ENCODE measurements around the gene KCND1.

DNA sequence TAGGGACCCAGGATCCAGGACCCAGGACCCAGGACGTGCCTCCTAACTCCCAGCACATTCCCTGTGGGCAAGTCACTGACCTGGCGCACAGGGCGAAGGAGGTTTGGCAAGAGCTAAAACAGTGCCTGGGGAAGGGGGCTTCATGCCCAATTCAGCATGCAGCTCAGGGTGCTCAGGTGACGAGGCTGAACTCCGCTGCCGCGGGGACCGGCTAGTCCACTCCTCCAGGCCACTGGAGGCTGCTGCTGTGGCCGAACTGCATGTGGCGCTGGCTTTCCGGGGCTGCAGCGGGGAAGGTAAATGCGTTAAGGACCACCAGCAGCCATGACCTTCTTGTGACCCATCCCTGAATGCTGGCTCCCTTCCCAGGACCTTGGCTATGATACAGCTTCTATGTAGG lies 47.9 kb downstream of the KCND1 start:
- TF ChIP-seq, protein P1, sequence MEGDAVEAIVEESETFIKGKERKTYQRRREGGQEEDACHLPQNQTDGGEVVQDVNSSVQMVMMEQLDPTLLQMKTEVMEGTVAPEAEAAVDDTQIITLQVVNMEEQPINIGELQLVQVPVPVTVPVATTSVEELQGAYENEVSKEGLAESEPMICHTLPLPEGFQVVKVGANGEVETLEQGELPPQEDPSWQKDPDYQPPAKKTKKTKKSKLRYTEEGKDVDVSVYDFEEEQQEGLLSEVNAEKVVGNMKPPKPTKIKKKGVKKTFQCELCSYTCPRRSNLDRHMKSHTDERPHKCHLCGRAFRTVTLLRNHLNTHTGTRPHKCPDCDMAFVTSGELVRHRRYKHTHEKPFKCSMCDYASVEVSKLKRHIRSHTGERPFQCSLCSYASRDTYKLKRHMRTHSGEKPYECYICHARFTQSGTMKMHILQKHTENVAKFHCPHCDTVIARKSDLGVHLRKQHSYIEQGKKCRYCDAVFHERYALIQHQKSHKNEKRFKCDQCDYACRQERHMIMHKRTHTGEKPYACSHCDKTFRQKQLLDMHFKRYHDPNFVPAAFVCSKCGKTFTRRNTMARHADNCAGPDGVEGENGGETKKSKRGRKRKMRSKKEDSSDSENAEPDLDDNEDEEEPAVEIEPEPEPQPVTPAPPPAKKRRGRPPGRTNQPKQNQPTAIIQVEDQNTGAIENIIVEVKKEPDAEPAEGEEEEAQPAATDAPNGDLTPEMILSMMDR (IDR thresholded peaks at IDR 0.05): no peak
- TF ChIP-seq POLR2A (IDR thresholded peaks at IDR 0.05) (no peak), EP300 (IDR thresholded peaks at IDR 0.05) (no peak)
